Transverse colon (tissue), 4 donors: ENCODE data around the gene NME3.

Source experiments
- EP300 ChIP-seq: sonication (generic); formaldehyde crosslinking; IDR thresholded peaks from one replicate; pipeline ENCODE4 v1.6.1; 2017; ENCODE audit warnings: antibody characterized with exemption, low read depth
- POLR2A ChIP-seq: fragments of 450-650 bp; IDR thresholded peaks from one replicate; pipeline ENCODE4 v1.6.1; 2016; ENCODE audit warnings: antibody characterized with exemption, mild to moderate bottlenecking, moderate library complexity
- POLR2AphosphoS5 ChIP-seq, 3 donors: sonication (generic); formaldehyde crosslinking; IDR thresholded peaks; one replicate each; pipeline ENCODE4 v1.6.1; 2016; ENCODE audit warnings: antibody characterized with exemption in 3 of 3
- TF ChIP-seq, protein P1 (sequence below), 5 experiments: fragments of 200-600 bp in 3 of 5; fragments of 450-650 bp in 2 of 5; sonication (generic) in 3 of 5; IDR thresholded peaks; 1 replicate in 2 of 5; 2 replicates in 3 of 5; pipeline ENCODE4 v1.5.1; 2016 to 2017; ENCODE audit warnings: antibody characterized with exemption in 5 of 5, inconsistent platforms in 3 of 5, mild to moderate bottlenecking in 2 of 5, moderate library complexity in 1 of 5

DNA sequence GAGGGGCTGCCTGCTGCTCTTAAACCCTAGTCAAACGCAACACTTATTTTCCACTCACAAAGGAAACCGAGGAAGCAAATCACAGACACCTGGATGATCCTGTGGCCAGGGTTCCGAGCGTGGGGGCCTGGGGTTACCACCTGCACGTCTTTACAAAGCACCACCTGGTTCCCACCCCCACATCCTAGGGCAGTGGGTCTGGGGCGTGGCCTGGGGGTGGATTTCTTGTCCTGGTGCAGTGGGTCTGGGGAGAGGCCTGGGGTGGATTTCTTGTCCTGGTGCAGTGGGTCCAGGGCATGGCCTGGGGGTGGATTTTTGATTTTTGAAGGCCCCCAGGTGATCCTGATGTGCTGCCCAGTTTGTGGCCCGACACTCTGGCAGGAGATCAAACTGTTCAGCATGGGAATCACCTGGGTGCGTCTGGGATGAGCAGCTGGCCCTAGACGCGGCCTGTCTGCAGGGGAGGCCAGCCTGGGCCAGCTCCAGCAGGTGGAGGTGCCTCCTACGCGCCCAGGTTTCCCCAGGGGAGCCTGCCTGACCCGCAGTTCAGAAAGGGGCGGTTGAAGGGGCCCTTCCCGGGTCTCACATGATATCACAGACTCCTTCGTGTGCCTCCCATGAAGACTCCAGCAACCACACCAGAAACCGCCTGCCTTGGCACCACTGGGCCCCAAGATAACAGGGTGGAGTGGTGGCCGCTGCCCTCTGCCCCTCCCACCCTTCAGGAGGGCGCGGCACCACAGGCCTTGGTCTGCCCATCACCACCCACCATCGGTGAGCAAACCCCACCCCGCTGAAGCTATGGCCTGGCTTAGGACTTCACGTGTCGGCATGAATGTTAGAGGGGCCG is 49.0 kb upstream of the NME3 start:
- TF ChIP-seq, protein P1, sequence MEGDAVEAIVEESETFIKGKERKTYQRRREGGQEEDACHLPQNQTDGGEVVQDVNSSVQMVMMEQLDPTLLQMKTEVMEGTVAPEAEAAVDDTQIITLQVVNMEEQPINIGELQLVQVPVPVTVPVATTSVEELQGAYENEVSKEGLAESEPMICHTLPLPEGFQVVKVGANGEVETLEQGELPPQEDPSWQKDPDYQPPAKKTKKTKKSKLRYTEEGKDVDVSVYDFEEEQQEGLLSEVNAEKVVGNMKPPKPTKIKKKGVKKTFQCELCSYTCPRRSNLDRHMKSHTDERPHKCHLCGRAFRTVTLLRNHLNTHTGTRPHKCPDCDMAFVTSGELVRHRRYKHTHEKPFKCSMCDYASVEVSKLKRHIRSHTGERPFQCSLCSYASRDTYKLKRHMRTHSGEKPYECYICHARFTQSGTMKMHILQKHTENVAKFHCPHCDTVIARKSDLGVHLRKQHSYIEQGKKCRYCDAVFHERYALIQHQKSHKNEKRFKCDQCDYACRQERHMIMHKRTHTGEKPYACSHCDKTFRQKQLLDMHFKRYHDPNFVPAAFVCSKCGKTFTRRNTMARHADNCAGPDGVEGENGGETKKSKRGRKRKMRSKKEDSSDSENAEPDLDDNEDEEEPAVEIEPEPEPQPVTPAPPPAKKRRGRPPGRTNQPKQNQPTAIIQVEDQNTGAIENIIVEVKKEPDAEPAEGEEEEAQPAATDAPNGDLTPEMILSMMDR (IDR thresholded peaks at IDR 0.05), result no peak
- TF ChIP-seq POLR2A, result no peak
- TF ChIP-seq EP300, result no peak
- TF ChIP-seq POLR2AphosphoS5 (IDR thresholded peaks at IDR 0.05), result no peak
